HCT116 (cell line): ENCODE measurements around the gene MRPL36. TPM values are rescaled to one million over a fixed set of nuclear protein-coding genes. Genes with fewer than 3 reads are reported as not detected.

Experiments
- ATAC-seq: fragments of 200-7000 bp; cut with Tn5 transposase; 2 replicates; pipeline ENCODE4 v1.9.1; 2020; ENCODE audit warnings: mild to moderate bottlenecking, moderate library complexity
- BruUV-seq: library from RNA; stranded (reverse); fragments of 400-500 nt; replicated peaks from 2 replicates; lab custom pipeline; 2021; lab: Mats Ljungman, UMichigan
- CTCF ChIA-PET: fragments of 300-600 bp; sonication (Branson Sonifier 250); formaldehyde crosslinking; loops from one replicate; lab custom pipeline; 2021; ENCODE audit warnings: antibody characterized with exemption; lab: Charles Lee
- POLR2A ChIA-PET: fragments of 300-600, 350-600 bp; sonication (Branson Sonifier 250); formaldehyde crosslinking; loops from one replicate; lab custom pipeline; 2021; ENCODE audit warnings: antibody characterized with exemption; lab: Charles Lee
- RAD21 ChIA-PET, 2 experiments: fragments of 300-600 bp; sonication (Branson Sonifier 250); formaldehyde crosslinking; loops; one replicate each; lab custom pipeline; 2023; ENCODE audit warnings: low total read pairs in 2 of 2; ENCODE audit not compliant: uncharacterized antibody in 2 of 2, unreplicated experiment in 2 of 2, low non-redundant PET in 1 of 2; lab: Charles Lee
- DNase-seq: peaks from one replicate; pipeline ENCODE4 v3.0.0-alpha.2; 2010; ENCODE audit warnings: low read depth, low spot score
- H2AFZ ChIP-seq: fragments of 200-600 bp; shearing (Covaris generic), sonication (generic); 2 replicates; pipeline ENCODE4 v1.6.1; 2017; ENCODE audit warnings: low read depth, mixed run types, mixed read lengths, antibody characterized with exemption, low read length; ENCODE audit not compliant: poor library complexity, severe bottlenecking
- H3K27ac ChIP-seq: 2 replicates; pipeline ENCODE4 v1.5.1; 2012; ENCODE audit warnings: low read depth, low read length
- H3K27me3 ChIP-seq: fragments of 200-600 bp; sonication (generic); 2 replicates; pipeline ENCODE4 v1.6.1; 2016; ENCODE audit warnings: mixed run types, low read length, mixed read lengths; ENCODE audit not compliant: insufficient read depth
- H3K36me3 ChIP-seq, 2 experiments: fragments of 200-500 bp in 1 of 2; fragments of 200-600 bp in 1 of 2; sonication (Bioruptor generic) in 1 of 2; sonication (generic) in 1 of 2; 2 replicates each; pipeline versions ENCODE4 v1.5.1 to v1.6.1; 2014 to 2016; ENCODE audit warnings: low read length in 2 of 2, inconsistent platforms in 1 of 2, mixed read lengths in 1 of 2, mixed run types in 1 of 2; ENCODE audit not compliant: insufficient read depth in 2 of 2, control insufficient read depth in 1 of 2
- H3K4me1 ChIP-seq, 2 experiments: fragments of 200-600 bp in 1 of 2; sonication (generic) in 1 of 2; 2 replicates each; pipeline versions ENCODE4 v1.5.1 to v1.6.1; 2012 to 2017; ENCODE audit warnings: low read length in 2 of 2, inconsistent platforms in 1 of 2, mild to moderate bottlenecking in 1 of 2, mixed read lengths in 1 of 2, mixed run types in 1 of 2, moderate library complexity in 1 of 2; ENCODE audit not compliant: insufficient read depth in 2 of 2, control insufficient read depth in 1 of 2
- H3K4me2 ChIP-seq: fragments of 200-600 bp; sonication (generic); 2 replicates; pipeline ENCODE4 v1.6.1; 2017; ENCODE audit warnings: mixed run types, low read length, mixed read lengths
- H3K4me3 ChIP-seq, 2 experiments: fragments of 200-600 bp in 1 of 2; sonication (generic) in 1 of 2; replicated peaks in 1 of 2; 2 replicates each; pipeline ENCODE4 v1.5.1; 2011 to 2016; ENCODE audit warnings: low read length in 2 of 2, control low read depth in 1 of 2, low read depth in 1 of 2, mild to moderate bottlenecking in 1 of 2, mixed read lengths in 1 of 2, mixed run types in 1 of 2
- H3K79me2 ChIP-seq: fragments of 200-600 bp; sonication (generic); 2 replicates; pipeline ENCODE4 v1.6.1; 2017; ENCODE audit warnings: mild to moderate bottlenecking, mixed run types, low read length, moderate library complexity, mixed read lengths; ENCODE audit not compliant: insufficient read depth
- H3K9ac ChIP-seq: fragments of 200-600 bp; sonication (generic); 2 replicates; pipeline ENCODE4 v1.6.1; 2016; ENCODE audit warnings: low read length, mixed read lengths
- H3K9me2 ChIP-seq: fragments of 200-600 bp; sonication (generic), shearing (Covaris generic); 2 replicates; pipeline ENCODE4 v1.6.1; 2017; ENCODE audit warnings: mixed run types, mild to moderate bottlenecking, moderate library complexity; ENCODE audit not compliant: insufficient read depth
- H3K9me3 ChIP-seq, 2 experiments: fragments of 200-500 bp in 1 of 2; fragments of 200-600 bp in 1 of 2; sonication (Bioruptor generic) in 1 of 2; sonication (generic) in 1 of 2; 2 replicates each; pipeline ENCODE4 v1.6.1; 2014 to 2017; ENCODE audit warnings: low read length in 2 of 2, mixed read lengths in 2 of 2, inconsistent platforms in 1 of 2, low read depth in 1 of 2, mild to moderate bottlenecking in 1 of 2, mixed run types in 1 of 2, moderate library complexity in 1 of 2; ENCODE audit not compliant: control insufficient read depth in 1 of 2, insufficient read depth in 1 of 2
- H4K20me1 ChIP-seq: fragments of 200-600 bp; sonication (generic), shearing (Covaris generic); 2 replicates; pipeline ENCODE4 v1.6.1; 2017; ENCODE audit warnings: mixed run types, mild to moderate bottlenecking, moderate library complexity; ENCODE audit not compliant: insufficient read depth
- CBX3 ChIP-seq: IDR thresholded peaks from 2 replicates; pipeline ENCODE4 v1.6.1; 2012; ENCODE audit warnings: low read depth
- FOSL1 ChIP-seq: IDR thresholded peaks from 2 replicates; pipeline ENCODE4 v1.6.1; 2012; ENCODE audit warnings: low read depth
- JUND ChIP-seq: IDR thresholded peaks from 2 replicates; pipeline ENCODE4 v1.6.1; 2012
- RAD21 ChIP-seq: IDR thresholded peaks from 2 replicates; pipeline ENCODE4 v1.6.1; 2012; ENCODE audit warnings: low read depth, mild to moderate bottlenecking
- SRF ChIP-seq: IDR thresholded peaks from 2 replicates; pipeline ENCODE4 v1.6.1; 2012; ENCODE audit warnings: low read depth
- intact Hi-C: fragments of 100-400 bp; cut with micrococcal nuclease; formaldehyde crosslinking; loops from 2 replicates; pipeline ENCODE4 v1.10.0; 2022
- total RNA-seq: library from RNA; stranded (reverse); gene quantifications from one replicate; pipeline ENCODE4 v1.2.1, GENCODE V29; 2021; ENCODE audit not compliant: unreplicated experiment
- TF ChIP-seq, protein P1 (sequence below), 3 experiments: fragments of 200-600 bp in 1 of 3; sonication (generic) in 1 of 3; IDR thresholded peaks in 2 of 3; conservative IDR thresholded peaks in 1 of 3; 2 replicates each; pipeline ENCODE4 v1.5.1; 2012 to 2017; ENCODE audit warnings: low read depth in 2 of 3, low read length in 2 of 3, antibody characterized with exemption in 1 of 3, borderline replicate concordance in 1 of 3, control low read depth in 1 of 3, mild to moderate bottlenecking in 1 of 3, mixed read lengths in 1 of 3, mixed run types in 1 of 3, moderate library complexity in 1 of 3; ENCODE audit not compliant: insufficient read depth in 1 of 3
- TF ChIP-seq, protein P2 (sequence below): IDR thresholded peaks from 2 replicates; pipeline ENCODE4 v1.6.1; 2011; ENCODE audit warnings: mild to moderate bottlenecking, low read length, moderate library complexity; ENCODE audit not compliant: insufficient replicate concordance; ENCODE audit errors: extremely low read depth
- TF ChIP-seq, protein P3 (sequence below): IDR thresholded peaks from 2 replicates; pipeline ENCODE4 v1.6.1; 2012; ENCODE audit warnings: low read depth

MRPL36 gene
- total RNA-seq, 1 experiment from 2014 or later = 71.9 TPM

DNA sequence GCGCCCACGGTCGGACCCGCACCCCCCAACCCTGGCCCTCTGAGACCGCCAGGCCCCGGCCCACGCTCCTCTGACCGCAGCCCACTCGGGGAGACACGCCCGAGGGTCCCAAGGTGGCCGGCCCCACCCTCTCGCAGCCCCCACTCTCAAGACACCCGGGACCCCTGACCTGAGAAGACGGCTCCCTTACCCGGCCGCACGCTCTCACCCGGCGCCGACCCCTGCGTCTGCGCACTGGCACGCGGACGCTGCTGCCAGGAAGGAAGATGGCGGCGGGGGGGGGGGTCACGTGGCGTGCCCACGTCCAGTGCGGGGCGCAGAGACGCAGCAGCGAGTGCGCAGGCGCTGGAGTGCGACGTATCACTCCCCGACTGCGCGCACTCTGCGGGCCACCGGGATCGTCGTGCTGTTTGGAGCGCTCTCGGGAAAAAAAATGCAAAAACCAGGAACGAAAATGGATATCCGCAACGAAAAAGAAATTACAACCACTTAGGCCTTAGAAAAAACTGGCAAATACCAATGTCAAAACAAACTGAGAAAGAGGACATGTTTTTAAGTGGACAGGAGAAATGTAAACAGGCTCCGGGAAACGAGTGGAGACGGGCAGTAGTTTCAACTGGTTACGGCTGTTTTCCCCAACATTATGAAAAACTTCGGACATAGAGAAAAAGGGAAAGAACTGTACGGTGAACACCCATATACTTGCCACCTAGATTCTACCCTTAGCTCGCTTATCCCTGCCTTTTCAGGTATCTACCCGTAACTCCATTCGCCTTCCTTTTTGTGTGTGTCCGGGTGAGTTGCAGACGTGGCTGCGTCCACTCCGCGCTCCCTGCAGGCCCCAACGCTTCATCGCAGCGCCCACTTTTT is at the start of gene MRPL36 (continued):
- TF ChIP-seq, protein P1, sequence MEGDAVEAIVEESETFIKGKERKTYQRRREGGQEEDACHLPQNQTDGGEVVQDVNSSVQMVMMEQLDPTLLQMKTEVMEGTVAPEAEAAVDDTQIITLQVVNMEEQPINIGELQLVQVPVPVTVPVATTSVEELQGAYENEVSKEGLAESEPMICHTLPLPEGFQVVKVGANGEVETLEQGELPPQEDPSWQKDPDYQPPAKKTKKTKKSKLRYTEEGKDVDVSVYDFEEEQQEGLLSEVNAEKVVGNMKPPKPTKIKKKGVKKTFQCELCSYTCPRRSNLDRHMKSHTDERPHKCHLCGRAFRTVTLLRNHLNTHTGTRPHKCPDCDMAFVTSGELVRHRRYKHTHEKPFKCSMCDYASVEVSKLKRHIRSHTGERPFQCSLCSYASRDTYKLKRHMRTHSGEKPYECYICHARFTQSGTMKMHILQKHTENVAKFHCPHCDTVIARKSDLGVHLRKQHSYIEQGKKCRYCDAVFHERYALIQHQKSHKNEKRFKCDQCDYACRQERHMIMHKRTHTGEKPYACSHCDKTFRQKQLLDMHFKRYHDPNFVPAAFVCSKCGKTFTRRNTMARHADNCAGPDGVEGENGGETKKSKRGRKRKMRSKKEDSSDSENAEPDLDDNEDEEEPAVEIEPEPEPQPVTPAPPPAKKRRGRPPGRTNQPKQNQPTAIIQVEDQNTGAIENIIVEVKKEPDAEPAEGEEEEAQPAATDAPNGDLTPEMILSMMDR (IDR thresholded peaks at IDR 0.05 in 2 of 3, conservative IDR thresholded peaks at IDR 0.05 in 1 of 3; ENCODE audit: borderline replicate concordance in 1 of 3, insufficient read depth in 1 of 3, low read depth in 2 of 3, low read length in 2 of 3) = no peak
- TF ChIP-seq FOSL1 = no peak; the same call in 1 of the 2 replicates
- no peak for TF ChIP-seq JUND
- peak; percentile 40; the same call in 1 of the 2 replicates for TF ChIP-seq SRF

DNA sequence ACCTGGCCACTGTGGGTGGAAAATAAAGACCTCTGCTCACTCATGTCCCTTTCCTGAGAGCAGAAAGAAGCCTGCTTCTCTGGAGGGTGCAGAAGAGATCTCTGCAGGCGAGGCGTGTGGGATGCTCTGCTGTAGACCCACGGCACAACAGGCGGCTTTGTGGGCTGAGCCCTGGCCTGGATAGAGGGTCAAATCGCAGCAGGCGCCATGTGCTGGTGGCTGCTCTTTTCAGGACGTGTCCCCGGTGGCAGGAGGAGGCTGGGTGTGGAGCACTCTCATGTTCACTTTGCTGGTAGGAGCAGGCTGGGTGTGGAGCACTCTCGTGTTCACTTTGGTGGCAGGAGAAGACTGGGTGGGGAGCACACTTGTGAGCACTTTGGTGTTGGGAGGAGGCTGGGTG is 48.0 kb upstream of the MRPL36 start:
- RAD21 ChIA-PET = no interaction called here
- H3K9me3 ChIP-seq = no peaks in the 10 kb centered on the region
- no peak for DNase-seq
- TF ChIP-seq RAD21 (no peak), CBX3 (no peak)
- TF ChIP-seq, protein P2, sequence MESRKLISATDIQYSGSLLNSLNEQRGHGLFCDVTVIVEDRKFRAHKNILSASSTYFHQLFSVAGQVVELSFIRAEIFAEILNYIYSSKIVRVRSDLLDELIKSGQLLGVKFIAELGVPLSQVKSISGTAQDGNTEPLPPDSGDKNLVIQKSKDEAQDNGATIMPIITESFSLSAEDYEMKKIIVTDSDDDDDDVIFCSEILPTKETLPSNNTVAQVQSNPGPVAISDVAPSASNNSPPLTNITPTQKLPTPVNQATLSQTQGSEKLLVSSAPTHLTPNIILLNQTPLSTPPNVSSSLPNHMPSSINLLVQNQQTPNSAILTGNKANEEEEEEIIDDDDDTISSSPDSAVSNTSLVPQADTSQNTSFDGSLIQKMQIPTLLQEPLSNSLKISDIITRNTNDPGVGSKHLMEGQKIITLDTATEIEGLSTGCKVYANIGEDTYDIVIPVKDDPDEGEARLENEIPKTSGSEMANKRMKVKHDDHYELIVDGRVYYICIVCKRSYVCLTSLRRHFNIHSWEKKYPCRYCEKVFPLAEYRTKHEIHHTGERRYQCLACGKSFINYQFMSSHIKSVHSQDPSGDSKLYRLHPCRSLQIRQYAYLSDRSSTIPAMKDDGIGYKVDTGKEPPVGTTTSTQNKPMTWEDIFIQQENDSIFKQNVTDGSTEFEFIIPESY = no peak
- TF ChIP-seq, protein P3, sequence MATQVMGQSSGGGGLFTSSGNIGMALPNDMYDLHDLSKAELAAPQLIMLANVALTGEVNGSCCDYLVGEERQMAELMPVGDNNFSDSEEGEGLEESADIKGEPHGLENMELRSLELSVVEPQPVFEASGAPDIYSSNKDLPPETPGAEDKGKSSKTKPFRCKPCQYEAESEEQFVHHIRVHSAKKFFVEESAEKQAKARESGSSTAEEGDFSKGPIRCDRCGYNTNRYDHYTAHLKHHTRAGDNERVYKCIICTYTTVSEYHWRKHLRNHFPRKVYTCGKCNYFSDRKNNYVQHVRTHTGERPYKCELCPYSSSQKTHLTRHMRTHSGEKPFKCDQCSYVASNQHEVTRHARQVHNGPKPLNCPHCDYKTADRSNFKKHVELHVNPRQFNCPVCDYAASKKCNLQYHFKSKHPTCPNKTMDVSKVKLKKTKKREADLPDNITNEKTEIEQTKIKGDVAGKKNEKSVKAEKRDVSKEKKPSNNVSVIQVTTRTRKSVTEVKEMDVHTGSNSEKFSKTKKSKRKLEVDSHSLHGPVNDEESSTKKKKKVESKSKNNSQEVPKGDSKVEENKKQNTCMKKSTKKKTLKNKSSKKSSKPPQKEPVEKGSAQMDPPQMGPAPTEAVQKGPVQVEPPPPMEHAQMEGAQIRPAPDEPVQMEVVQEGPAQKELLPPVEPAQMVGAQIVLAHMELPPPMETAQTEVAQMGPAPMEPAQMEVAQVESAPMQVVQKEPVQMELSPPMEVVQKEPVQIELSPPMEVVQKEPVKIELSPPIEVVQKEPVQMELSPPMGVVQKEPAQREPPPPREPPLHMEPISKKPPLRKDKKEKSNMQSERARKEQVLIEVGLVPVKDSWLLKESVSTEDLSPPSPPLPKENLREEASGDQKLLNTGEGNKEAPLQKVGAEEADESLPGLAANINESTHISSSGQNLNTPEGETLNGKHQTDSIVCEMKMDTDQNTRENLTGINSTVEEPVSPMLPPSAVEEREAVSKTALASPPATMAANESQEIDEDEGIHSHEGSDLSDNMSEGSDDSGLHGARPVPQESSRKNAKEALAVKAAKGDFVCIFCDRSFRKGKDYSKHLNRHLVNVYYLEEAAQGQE = no peak
- no peak overlapping the region for H3K27ac ChIP-seq
- H3K4me3 ChIP-seq = no peak overlapping the region
- H3K9me2 ChIP-seq = no peaks in the 10 kb centered on the region
- H3K4me1 ChIP-seq = no peaks in the 10 kb centered on the region
- H3K36me3 ChIP-seq = no peaks in the 10 kb centered on the region
- BruUV-seq = no TSS peak
- H3K4me2 ChIP-seq = no peak overlapping the region
- H3K9ac ChIP-seq = no peak overlapping the region
- ATAC-seq = no peak
- intact Hi-C loops = no loop called here
- no peaks in the 10 kb centered on the region for H4K20me1 ChIP-seq
- POLR2A ChIA-PET = no interaction called here
- no peaks in the 10 kb centered on the region for H3K79me2 ChIP-seq
- H3K27me3 ChIP-seq = peaks cover 4% of the 10 kb centered on the region; the same call in 1 of the 2 replicates
- H2AFZ ChIP-seq = no peak overlapping the region
- CTCF ChIA-PET = no interaction called here
